Vein endothelial cell (primary cell): ENCODE results near the gene KLHL18. TPM values are rescaled to one million over a fixed set of nuclear protein-coding genes. Genes with fewer than 3 reads are reported as not detected.

Source experiments
- small RNA-seq: library from RNA; depleted of rRNA; stranded (forward); fragments of <200 nt; gene quantifications from one replicate; pipeline ENCODE3, GENCODE V24; 2012
- total RNA-seq: library from RNA; depleted of rRNA; stranded (reverse); fragments of >200 nt; gene quantifications from 2 replicates; pipeline ENCODE4 v1.2.3, GENCODE V29; 2012

KLHL18 gene
- 45.4 and 47.6 TPM in 2 replicates for total RNA-seq

GRCh38 chr3:47282424-47283192 lies at the start of gene KLHL18, which contains the start of gene KIF9:
KLHL18 (plus strand) TSS chr3:47282944; CDS start chr3:47282966, 22 bp downstream.
KIF9 (minus strand) TSS chr3:47282799; CDS start chr3:47277374, 5,425 bp downstream.

GRCh38 chr3:47380601-47381316 lies 98.0 kb downstream of the KLHL18 start, which contains the start of gene PTPN23:
PTPN23 (plus strand) TSS chr3:47381021; CDS start chr3:47381097, 76 bp downstream.

Small RNA genes lying within 50 kb of the gene (small RNA-seq; reads per million reads assigned to genes)
- gene SNORD13P3, result 1.5 reads per million, percentile 71 among the genes with 10 or more reads in this experiment

Other genes with a start within 250 kb of the KLHL18 start
- gene SETD2, start 118.8 kb upstream of the KLHL18 start, total RNA-seq, result 37.2 and 40.5 TPM in 2 replicates
- gene KIF9, start 145 bp upstream of the KLHL18 start, total RNA-seq, result 10.1 and 14.8 TPM in 2 replicates
- 37.2 and 38.2 TPM in 2 replicates for gene PTPN23, start 98.1 kb downstream of the KLHL18 start, total RNA-seq
- 58.9 and 79.7 TPM in 2 replicates for gene SCAP, start 193.0 kb downstream of the KLHL18 start, total RNA-seq
- 30.8 and 33.6 TPM in 2 replicates for gene ELP6, start 230.8 kb downstream of the KLHL18 start, total RNA-seq